Spleen (tissue), 7 donors: Measurements from ENCODE around the gene UBXN11.

Experiments
- CTCF ChIP-seq, 11 experiments: fragments of 200-600 bp in 7 of 11; fragments of 450-650 bp in 4 of 11; sonication (generic) in 4 of 11; IDR thresholded peaks in 8 of 11; conservative IDR thresholded peaks in 3 of 11; 1 replicate in 7 of 11; 2 replicates in 4 of 11; pipeline versions ENCODE4 v1.4.0 to v1.8.0; 2016 to 2021; ENCODE audit warnings: antibody characterized with exemption in 11 of 11, inconsistent platforms in 4 of 11, mild to moderate bottlenecking in 1 of 11
- POLR2A ChIP-seq, 3 donors: fragments of 450-650 bp; IDR thresholded peaks; one replicate each; pipeline ENCODE4 v1.5.1; 2017; ENCODE audit warnings: antibody characterized with exemption in 3 of 3, mild to moderate bottlenecking in 1 of 3
- POLR2AphosphoS5 ChIP-seq, 3 donors: sonication (generic); formaldehyde crosslinking; IDR thresholded peaks; one replicate each; pipeline ENCODE4 v1.5.1; 2017; ENCODE audit warnings: antibody characterized with exemption in 3 of 3
- donor health status: DM: no; HTN: no; CAD: no; lungs with moderate emphysema.
- donor health status: DM: no; HTN: no; CAD: no.
- donor health status: DM: no; HTN: no; CAD: no.

- no peak for TF ChIP-seq CTCF (IDR thresholded peaks at IDR 0.05 in 8 of 11, conservative IDR thresholded peaks at IDR 0.05 in 3 of 11)
- no peak for TF ChIP-seq POLR2AphosphoS5 (IDR thresholded peaks at IDR 0.05)
- no peak for TF ChIP-seq POLR2A (IDR thresholded peaks at IDR 0.05)
Measured at GRCh38 chr1:26315874-26316850, 9.7 kb upstream of the UBXN11 start.
